Measurements from ENCODE around the gene OST4.

DNA sequence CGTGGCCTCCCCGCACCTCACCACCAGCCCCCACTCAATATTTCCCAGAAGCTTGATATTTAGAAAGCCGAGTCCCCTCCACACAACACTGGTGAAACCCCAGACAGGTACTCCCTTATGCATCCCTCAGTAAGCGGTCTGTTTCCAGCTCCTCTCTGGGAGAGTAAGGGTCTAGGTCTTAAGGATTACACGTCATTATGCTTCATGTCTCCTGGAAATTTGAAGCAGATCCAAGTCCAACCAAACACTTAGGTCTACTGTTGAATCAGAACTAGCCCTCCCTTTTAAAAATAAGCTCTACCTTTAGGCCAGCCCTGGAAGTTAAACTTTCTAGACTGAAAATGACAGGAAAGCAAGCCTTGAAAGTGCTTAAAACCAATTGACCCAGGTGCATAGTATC lies 1.5 kb upstream of the OST4 start:
- TF ChIP-seq EZH2 (IDR thresholded peaks at IDR 0.05) (no peak), POLR2AphosphoS5 (IDR thresholded peaks at IDR 0.05; ENCODE audit: borderline replicate concordance, low read depth, low read length) (no peak)
